Pulmonary artery endothelial cell (primary cell): ENCODE data around the gene TPRG1. TPM values are rescaled to one million over a fixed set of nuclear protein-coding genes. Genes with fewer than 3 reads are reported as not detected.

Experiments used
- DNase-seq: peaks from one replicate; pipeline ENCODE4 v3.0.0-alpha.2; 2011; ENCODE audit warnings: low read depth, low spot score
- total RNA-seq: library from RNA; depleted of rRNA; stranded (reverse); fragments of >200 nt; gene quantifications from 2 replicates; pipeline ENCODE4 v1.2.3, GENCODE V29; 2014

Gene TPRG1
- total RNA-seq, 1 donor from 2014 or later, result 0.13 TPM

- DNase-seq, result no peak
Measured at GRCh38 chr3:189229196-189229828, 57.5 kb downstream of the TPRG1 start.

- DNase-seq, result no peak
Measured at GRCh38 chr3:189232790-189233189, 61.0 kb downstream of the TPRG1 start.

GRCh38 chr3:189233225-189233858, 61.6 kb downstream of the TPRG1 start:
- peak; percentile 5 for DNase-seq

- DNase-seq, result no peak
Measured at GRCh38 chr3:189235214-189235613, 63.4 kb downstream of the TPRG1 start.

GRCh38 chr3:189236352-189236751, 64.6 kb downstream of the TPRG1 start:
- DNase-seq, result no peak

- DNase-seq, result no peak
Measured at GRCh38 chr3:189237526-189237925, 65.8 kb downstream of the TPRG1 start.

GRCh38 chr3:189238071-189238470, 66.3 kb downstream of the TPRG1 start:
- DNase-seq, result no peak

GRCh38 chr3:189239616-189240015, 67.8 kb downstream of the TPRG1 start:
- DNase-seq, result no peak

GRCh38 chr3:189249987-189250386, 78.2 kb downstream of the TPRG1 start:
- no peak for DNase-seq

GRCh38 chr3:189258261-189258660, 86.5 kb downstream of the TPRG1 start:
- DNase-seq, result no peak

- no peak for DNase-seq
Measured at GRCh38 chr3:189260556-189261493, 89.1 kb downstream of the TPRG1 start.

GRCh38 chr3:189262746-189263145, 91.0 kb downstream of the TPRG1 start:
- no peak for DNase-seq

- DNase-seq, result no peak
Measured at GRCh38 chr3:189267981-189268613, 96.3 kb downstream of the TPRG1 start.

GRCh38 chr3:189269365-189269764, 97.6 kb downstream of the TPRG1 start:
- DNase-seq, result no peak

- peak; percentile 1 for DNase-seq
Measured at GRCh38 chr3:189270248-189270832, 98.6 kb downstream of the TPRG1 start.

GRCh38 chr3:189272500-189273119, 100.8 kb downstream of the TPRG1 start:
- no peak for DNase-seq

GRCh38 chr3:189273736-189274135, 102.0 kb downstream of the TPRG1 start:
- no peak for DNase-seq

- DNase-seq, result no peak
Measured at GRCh38 chr3:189275182-189275581, 103.4 kb downstream of the TPRG1 start.

GRCh38 chr3:189275852-189276251, 104.1 kb downstream of the TPRG1 start:
- DNase-seq, result no peak

- no peak for DNase-seq
Measured at GRCh38 chr3:189276444-189277219, 104.9 kb downstream of the TPRG1 start.
